ENCODE results near the gene UHRF1. TPM values are rescaled to one million over a fixed set of nuclear protein-coding genes. Genes with fewer than 3 reads are reported as not detected.
A peak's percentile ranks its signal among the peaks of the same experiment; 100 is the strongest.

Gene UHRF1
- polyA plus RNA-seq, 10 donors, result 18.0 to 36.3 (median 26.8) TPM

- DNase-seq, result no peak
Measured at GRCh38 chr19:4987256-4987655, 78.0 kb downstream of the UHRF1 start.

- DNase-seq, result no peak
Measured at GRCh38 chr19:4987692-4988370, 78.5 kb downstream of the UHRF1 start.

- DNase-seq, result peak in 1 of 3 donors; percentile 72
Measured at GRCh38 chr19:4988770-4989251, 79.5 kb downstream of the UHRF1 start.

GRCh38 chr19:4990306-4990705 lies 81.0 kb downstream of the UHRF1 start:
- DNase-seq, result no peak

GRCh38 chr19:4991538-4991937 lies 82.2 kb downstream of the UHRF1 start:
- no peak for DNase-seq

GRCh38 chr19:4991996-4992698 lies 82.8 kb downstream of the UHRF1 start:
- DNase-seq, result no peak

- DNase-seq, result no peak
Measured at GRCh38 chr19:4993683-4994082, 84.4 kb downstream of the UHRF1 start.

- no peak for DNase-seq
Measured at GRCh38 chr19:4996701-4997100, 87.4 kb downstream of the UHRF1 start.

GRCh38 chr19:4997297-4997696 lies 88.0 kb downstream of the UHRF1 start:
- no peak for DNase-seq

- DNase-seq, result no peak
Measured at GRCh38 chr19:5000120-5000611, 90.9 kb downstream of the UHRF1 start.

- peak in 1 of 3 donors; percentile 52 for DNase-seq
Measured at GRCh38 chr19:5001615-5002014, 92.3 kb downstream of the UHRF1 start.

- no peak for DNase-seq
Measured at GRCh38 chr19:5002143-5002542, 92.8 kb downstream of the UHRF1 start.

GRCh38 chr19:5003781-5004180 lies 94.5 kb downstream of the UHRF1 start:
- DNase-seq, result no peak

- no peak for DNase-seq
Measured at GRCh38 chr19:5005096-5005495, 95.8 kb downstream of the UHRF1 start.

- DNase-seq, result no peak
Measured at GRCh38 chr19:5006201-5006600, 96.9 kb downstream of the UHRF1 start.

GRCh38 chr19:5006821-5007220 lies 97.5 kb downstream of the UHRF1 start:
- DNase-seq, result no peak

Other genes starting within 250 kb of the UHRF1 start
- gene MYDGF, start 239.2 kb upstream of the UHRF1 start, polyA plus RNA-seq (ENCODE audit: insufficient read length in 10 of 10), result 10 to 100 TPM; 44.7 to 90.4 (median 56.5) TPM
- 10 to 100 TPM; 18.3 to 26.8 (median 21.5) TPM for gene DPP9, start 185.7 kb upstream of the UHRF1 start, polyA plus RNA-seq (ENCODE audit: insufficient read length in 10 of 10)
- gene FEM1A, start 117.8 kb upstream of the UHRF1 start, polyA plus RNA-seq (ENCODE audit: insufficient read length in 10 of 10), result 1 to 10 TPM; 2.1 to 3.5 (median 3.0) TPM
- gene TICAM1, start 77.8 kb upstream of the UHRF1 start, polyA plus RNA-seq (ENCODE audit: insufficient read length in 10 of 10), result 1 to 10 TPM; 3.9 to 7.3 (median 4.8) TPM
- 10 to 100 TPM; 25.6 to 47.4 (median 38.1) TPM for gene PLIN3, start 41.8 kb upstream of the UHRF1 start, polyA plus RNA-seq (ENCODE audit: insufficient read length in 10 of 10)
- under 1 TPM in 3 of 10 donors, not detected in 7; 0.21 to 0.27 (median 0.24) TPM for gene ARRDC5, start 6.6 kb upstream of the UHRF1 start, polyA plus RNA-seq (ENCODE audit: insufficient read length in 10 of 10)
- gene KDM4B, start 59.6 kb downstream of the UHRF1 start, polyA plus RNA-seq (ENCODE audit: insufficient read length in 10 of 10), result 10 to 100 TPM; 15.4 to 20.2 (median 18.5) TPM